HUES64 (cell line): ENCODE measurements around the gene HORMAD2.

Experiments used
- H3K27ac ChIP-seq: 2 replicates; pipeline ENCODE4 v1.7.0; 2013; ENCODE audit warnings: low read depth, low read length, inconsistent platforms
- H3K27me3 ChIP-seq: 2 replicates; pipeline ENCODE4 v1.6.1; 2013; ENCODE audit warnings: mild to moderate bottlenecking, low read length; ENCODE audit not compliant: insufficient read depth
- H3K36me3 ChIP-seq: 2 replicates; pipeline ENCODE4 v1.6.1; 2013; ENCODE audit warnings: mild to moderate bottlenecking, low read length; ENCODE audit not compliant: insufficient read depth
- H3K4me1 ChIP-seq: 2 replicates; pipeline ENCODE4 v1.6.1; 2013; ENCODE audit warnings: mild to moderate bottlenecking, low read length, moderate library complexity; ENCODE audit not compliant: insufficient read depth
- H3K4me3 ChIP-seq: 2 replicates; pipeline ENCODE4 v1.5.1; 2013; ENCODE audit warnings: mild to moderate bottlenecking, low read length, moderate library complexity
- H3K9ac ChIP-seq: 2 replicates; pipeline ENCODE4 v1.6.1; 2013; ENCODE audit warnings: mild to moderate bottlenecking, low read depth, low read length
- H3K9me3 ChIP-seq: 2 replicates; pipeline ENCODE4 v1.6.1; 2013; ENCODE audit warnings: low read depth, low read length; ENCODE audit not compliant: insufficient read depth
- WGBS: fragments of 150-250, 120-280 bp; methylation state at CpG from one replicate; pipeline ENCODE4 v1.1.7; 2013; ENCODE audit warnings: missing lambda C conversion rate; 5-methylcytosine and 5-hydroxymethylcytosine counted together

The HORMAD2 gene

GRCh38 chr22:30169002-30169401 is 88.7 kb downstream of the HORMAD2 start:
- H3K9ac ChIP-seq = no peak overlapping the region
- no peaks in the 10 kb centered on the region for H3K9me3 ChIP-seq
- no peaks in the 10 kb centered on the region for H3K27me3 ChIP-seq
- H3K36me3 ChIP-seq = no peaks in the 10 kb centered on the region
- H3K27ac ChIP-seq = no peak overlapping the region
- H3K4me3 ChIP-seq = no peak overlapping the region
- H3K4me1 ChIP-seq = no peaks in the 10 kb centered on the region
- WGBS = 100% methylated on average over 1 of the region's 1 CpG

GRCh38 chr22:30170129-30170528 is 89.9 kb downstream of the HORMAD2 start:
- Histone ChIP-seq H3K4me1 (no peaks in the 10 kb centered on the region), H3K9me3 (no peaks in the 10 kb centered on the region), H3K9ac (no peak overlapping the region), H3K27ac (no peak overlapping the region), H3K27me3 (no peaks in the 10 kb centered on the region), H3K4me3 (no peak overlapping the region), H3K36me3 (no peaks in the 10 kb centered on the region)
- WGBS = 66% methylated on average over 2 of the region's 2 CpGs

GRCh38 chr22:30171008-30171407 is 90.7 kb downstream of the HORMAD2 start:
- H3K9me3 ChIP-seq = no peaks in the 10 kb centered on the region
- H3K4me3 ChIP-seq = no peak overlapping the region
- no peak overlapping the region for H3K9ac ChIP-seq
- H3K27me3 ChIP-seq = no peaks in the 10 kb centered on the region
- no peaks in the 10 kb centered on the region for H3K4me1 ChIP-seq
- no peaks in the 10 kb centered on the region for H3K36me3 ChIP-seq
- no peak overlapping the region for H3K27ac ChIP-seq
- 84% methylated on average over 3 of the region's 3 CpGs for WGBS

GRCh38 chr22:30175690-30176288 is 95.5 kb downstream of the HORMAD2 start:
- 95% methylated on average over 1 of the region's 1 CpG for WGBS

GRCh38 chr22:30176431-30176830 is 96.2 kb downstream of the HORMAD2 start:
- no peaks in the 10 kb centered on the region for H3K9me3 ChIP-seq
- 92% methylated on average over 3 of the region's 3 CpGs for WGBS
- H3K36me3 ChIP-seq = no peaks in the 10 kb centered on the region
- H3K4me1 ChIP-seq = 0 out of 2 replicates have a peak, but pooled peaks cover 5% of the 10 kb centered on the region
- no peak overlapping the region for H3K9ac ChIP-seq
- H3K27me3 ChIP-seq = no peaks in the 10 kb centered on the region
- no peak overlapping the region for H3K4me3 ChIP-seq
- no peak overlapping the region for H3K27ac ChIP-seq

More at GRCh38 chr22:30175690-30176288, 95.5 kb downstream of the HORMAD2 start:
- Histone ChIP-seq H3K4me1 (0 out of 2 replicates have a peak, but pooled peaks cover 5% of the 10 kb centered on the region), H3K9ac (no peak overlapping the region), H3K9me3 (no peaks in the 10 kb centered on the region), H3K4me3 (no peak overlapping the region), H3K27me3 (no peaks in the 10 kb centered on the region), H3K36me3 (no peaks in the 10 kb centered on the region), H3K27ac (no peak overlapping the region)

GRCh38 chr22:30178181-30179126 is 98.2 kb downstream of the HORMAD2 start:
- Histone ChIP-seq H3K9ac (no peak overlapping the region), H3K4me3 (no peak overlapping the region), H3K27me3 (no peaks in the 10 kb centered on the region), H3K36me3 (no peaks in the 10 kb centered on the region), H3K4me1 (0 out of 2 replicates have a peak, but pooled peaks cover 5% of the 10 kb centered on the region), H3K9me3 (no peaks in the 10 kb centered on the region), H3K27ac (no peak overlapping the region)
- WGBS = 80% methylated on average over 3 of the region's 3 CpGs

GRCh38 chr22:30180616-30181015 is 100.4 kb downstream of the HORMAD2 start:
- Histone ChIP-seq H3K27me3 (no peaks in the 10 kb centered on the region), H3K36me3 (no peaks in the 10 kb centered on the region), H3K4me3 (no peak overlapping the region), H3K9ac (no peak overlapping the region), H3K27ac (no peak overlapping the region), H3K9me3 (no peaks in the 10 kb centered on the region), H3K4me1 (peaks cover 21% of the 10 kb centered on the region; the same call in 1 of the 2 replicates)
- WGBS = 89% methylated on average over 3 of the region's 3 CpGs

- H3K9ac ChIP-seq = no peak overlapping the region
- H3K4me1 ChIP-seq = peaks cover 32% of the 10 kb centered on the region
- no peaks in the 10 kb centered on the region for H3K27me3 ChIP-seq
- WGBS = 89% methylated on average over 7 of the region's 7 CpGs
- H3K9me3 ChIP-seq = no peaks in the 10 kb centered on the region
- H3K36me3 ChIP-seq = no peaks in the 10 kb centered on the region
- no peak overlapping the region for H3K4me3 ChIP-seq
- no peak overlapping the region for H3K27ac ChIP-seq
These were observed 101.4 kb downstream of the HORMAD2 start for GRCh38 chr22:30181459-30182349.

GRCh38 chr22:30182350-30182745 is 102.1 kb downstream of the HORMAD2 start:
- no peak overlapping the region for H3K4me3 ChIP-seq

GRCh38 chr22:30182815-30183214 is 102.6 kb downstream of the HORMAD2 start:
- peaks cover 33% of the 10 kb centered on the region for H3K4me1 ChIP-seq
- no peak overlapping the region for H3K27ac ChIP-seq
- no peaks in the 10 kb centered on the region for H3K27me3 ChIP-seq
- 81% methylated on average over 3 of the region's 4 CpGs for WGBS
- no peak overlapping the region for H3K4me3 ChIP-seq
- H3K36me3 ChIP-seq = no peaks in the 10 kb centered on the region
- H3K9ac ChIP-seq = no peak overlapping the region
- H3K9me3 ChIP-seq = no peaks in the 10 kb centered on the region

More at GRCh38 chr22:30182350-30182745, 102.1 kb downstream of the HORMAD2 start:
- H3K27ac ChIP-seq = no peak overlapping the region
- H3K9ac ChIP-seq = no peak overlapping the region
- H3K27me3 ChIP-seq = no peaks in the 10 kb centered on the region
- H3K9me3 ChIP-seq = no peaks in the 10 kb centered on the region
- H3K4me1 ChIP-seq = peaks cover 33% of the 10 kb centered on the region
- WGBS = 84% methylated on average over 4 of the region's 4 CpGs
- H3K36me3 ChIP-seq = no peaks in the 10 kb centered on the region
